Measurements from ENCODE around the gene KRTAP21-3. TPM values are rescaled to one million over a fixed set of nuclear protein-coding genes. Genes with fewer than 3 reads are reported as not detected.
"Not testable (repeated sequence)": the region's sequence is repeated elsewhere in the genome, so short reads cannot be mapped to it uniquely, and the experiment has no call there.

Gene KRTAP21-3, protein sequence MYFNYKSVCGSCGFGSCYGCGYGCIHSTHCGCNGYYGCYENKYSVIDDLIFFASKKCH
- total RNA-seq (not detected), polyA plus RNA-seq (not detected)
- long read RNA-seq, donor 1 = 0 reads
- long read RNA-seq, donor 2 = 0 reads
- long read RNA-seq, donor 3 = 0 reads

DNA sequence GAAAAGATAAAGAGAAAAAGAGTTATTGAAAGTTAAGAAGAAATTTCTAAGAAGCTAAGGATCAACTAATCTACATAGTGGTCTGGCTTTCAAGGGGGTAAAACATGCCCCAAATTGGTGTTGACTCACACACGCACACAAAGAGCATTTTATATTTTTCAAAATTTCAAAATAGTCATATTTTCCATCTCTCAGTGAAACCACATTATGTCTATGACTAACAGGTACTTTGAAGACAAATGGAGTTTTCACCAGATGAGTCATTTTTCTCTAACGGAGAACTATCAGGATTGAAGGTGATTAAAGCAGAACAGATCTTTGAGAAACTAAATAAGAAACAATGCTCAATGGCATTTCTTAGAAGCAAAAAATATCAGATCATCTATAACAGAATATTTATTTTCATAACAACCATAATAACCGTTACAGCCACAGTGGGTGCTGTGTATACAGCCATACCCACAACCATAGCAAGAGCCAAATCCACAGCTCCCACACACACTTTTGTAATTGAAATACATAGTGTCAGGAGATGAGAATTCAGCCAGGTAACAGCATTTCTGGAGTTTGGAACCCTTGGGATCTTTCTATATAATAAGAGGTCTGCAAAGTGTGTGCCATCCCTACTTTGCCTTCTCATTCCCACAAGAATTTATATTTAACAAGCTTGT, at the start of gene KRTAP21-3:
KRTAP21-3 (minus strand) TSS at position 539 of the 671 bp plus-strand sequence; CDS start at position 521, 18 bp downstream.
- H3K27me3 ChIP-seq = no peaks in the 10 kb centered on the region
- no peaks in the 10 kb centered on the region for H3K9me3 ChIP-seq
- DNase-seq (no peak), ATAC-seq (no peak)
- H3K4me3 ChIP-seq = no peak within 1 kb of the TSS
- no peak for TF ChIP-seq POLR2A (IDR thresholded peaks at IDR 0.05)
- TF ChIP-seq, protein P1, sequence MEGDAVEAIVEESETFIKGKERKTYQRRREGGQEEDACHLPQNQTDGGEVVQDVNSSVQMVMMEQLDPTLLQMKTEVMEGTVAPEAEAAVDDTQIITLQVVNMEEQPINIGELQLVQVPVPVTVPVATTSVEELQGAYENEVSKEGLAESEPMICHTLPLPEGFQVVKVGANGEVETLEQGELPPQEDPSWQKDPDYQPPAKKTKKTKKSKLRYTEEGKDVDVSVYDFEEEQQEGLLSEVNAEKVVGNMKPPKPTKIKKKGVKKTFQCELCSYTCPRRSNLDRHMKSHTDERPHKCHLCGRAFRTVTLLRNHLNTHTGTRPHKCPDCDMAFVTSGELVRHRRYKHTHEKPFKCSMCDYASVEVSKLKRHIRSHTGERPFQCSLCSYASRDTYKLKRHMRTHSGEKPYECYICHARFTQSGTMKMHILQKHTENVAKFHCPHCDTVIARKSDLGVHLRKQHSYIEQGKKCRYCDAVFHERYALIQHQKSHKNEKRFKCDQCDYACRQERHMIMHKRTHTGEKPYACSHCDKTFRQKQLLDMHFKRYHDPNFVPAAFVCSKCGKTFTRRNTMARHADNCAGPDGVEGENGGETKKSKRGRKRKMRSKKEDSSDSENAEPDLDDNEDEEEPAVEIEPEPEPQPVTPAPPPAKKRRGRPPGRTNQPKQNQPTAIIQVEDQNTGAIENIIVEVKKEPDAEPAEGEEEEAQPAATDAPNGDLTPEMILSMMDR (IDR thresholded peaks at IDR 0.05) = no peak
- no peak within 1 kb of the TSS for H3K27ac ChIP-seq
- intact Hi-C loops (cut with DNase I) = no loop called here
- no peaks in the 10 kb centered on the region for H3K4me1 ChIP-seq
- H3K36me3 ChIP-seq = no peaks in the 10 kb centered on the region
- WGBS, 4 donors = 77 to 81% (median 78%) methylated on average over 3 of the region's 3 CpGs

DNA sequence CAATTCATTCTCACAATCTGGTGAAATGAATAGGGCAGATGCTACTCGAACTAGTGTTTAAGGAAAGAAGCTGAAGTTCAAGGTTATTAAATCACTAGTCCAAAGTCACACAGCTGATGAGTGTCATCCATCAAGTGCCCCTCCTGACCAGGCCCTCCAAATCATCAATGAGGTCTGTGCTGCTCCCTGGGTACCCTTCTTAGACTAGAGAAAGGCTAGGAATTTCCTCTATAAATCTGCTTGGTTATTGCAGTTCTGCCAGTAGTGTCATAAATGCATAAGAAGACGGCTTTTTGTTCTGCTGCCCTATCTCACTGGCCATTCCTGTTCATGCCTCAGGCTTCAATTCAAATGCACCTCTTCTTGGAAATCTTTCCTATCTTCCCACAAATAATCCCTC, 42.2 kb upstream of the KRTAP21-3 start:
- Histone ChIP-seq H3K9me3 (no peaks in the 10 kb centered on the region), H3K36me3 (no peaks in the 10 kb centered on the region), H3K27ac (no peak overlapping the region), H3K27me3 (no peaks in the 10 kb centered on the region), H3K4me1 (no peaks in the 10 kb centered on the region), H3K4me3 (no peak overlapping the region)
- intact Hi-C loops (cut with DNase I) = no loop called here
- ATAC-seq (no peak), DNase-seq (no peak)
- no peak for TF ChIP-seq POLR2A (IDR thresholded peaks at IDR 0.05)
- TF ChIP-seq, protein P1 (IDR thresholded peaks at IDR 0.05) = no peak
- WGBS, 4 donors = 68 to 71% (median 70%) methylated on average over 2 of the region's 2 CpGs

DNA sequence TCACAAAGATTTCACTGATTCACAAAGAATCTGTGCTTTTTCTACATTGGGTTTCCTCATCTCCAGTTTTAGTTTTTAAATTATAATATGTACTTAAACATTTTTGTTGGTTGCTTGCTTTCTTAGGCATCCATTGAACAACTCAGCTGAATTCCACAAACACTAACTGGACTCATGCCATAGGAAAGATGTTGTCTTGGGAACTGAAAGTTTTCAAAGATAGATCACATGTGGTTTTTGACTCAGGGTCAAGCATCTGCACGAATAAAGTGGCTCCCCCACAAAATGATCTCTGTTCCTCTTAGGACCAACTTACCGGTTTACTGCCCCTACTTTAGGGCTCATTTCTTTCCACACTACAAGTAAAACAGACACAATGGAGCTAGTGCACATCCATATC, 39.7 kb upstream of the KRTAP21-3 start:
- no peak for TF ChIP-seq POLR2A (IDR thresholded peaks at IDR 0.05)
- TF ChIP-seq, protein P1 (IDR thresholded peaks at IDR 0.05) = no peak
- no peak overlapping the region for H3K27ac ChIP-seq
- intact Hi-C loops (cut with DNase I) = no loop called here
- no peaks in the 10 kb centered on the region for H3K9me3 ChIP-seq
- 40 to 58% (median 57%) methylated on average over 2 of the region's 2 CpGs for WGBS, 4 donors
- H3K4me3 ChIP-seq = no peak overlapping the region
- no peaks in the 10 kb centered on the region for H3K27me3 ChIP-seq
- DNase-seq (no peak), ATAC-seq (no peak)
- H3K4me1 ChIP-seq = no peaks in the 10 kb centered on the region
- no peaks in the 10 kb centered on the region for H3K36me3 ChIP-seq

DNA sequence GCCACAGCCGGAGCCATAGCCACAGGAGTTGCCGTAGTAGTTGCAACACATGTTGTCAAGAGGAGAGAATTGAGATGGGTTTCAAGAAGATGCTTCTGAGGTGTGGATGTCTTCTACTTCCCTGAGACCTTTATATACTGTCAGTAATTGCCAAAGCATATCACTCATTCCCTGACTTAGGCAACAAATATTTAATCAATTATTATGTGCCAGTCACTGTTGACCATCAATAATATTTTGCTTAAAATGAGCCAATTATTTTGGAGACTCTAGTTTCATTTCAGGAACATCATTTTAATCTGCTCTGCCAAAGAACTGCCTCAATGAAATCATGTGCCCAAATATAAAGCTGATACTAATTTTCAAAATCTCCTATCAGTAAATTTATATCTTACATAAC, 36.8 kb upstream of the KRTAP21-3 start, which contains the start of gene KRTAP21-1:
KRTAP21-1 (minus strand) TSS at position 101 of the 400 bp plus-strand sequence; CDS start at position 51, 50 bp downstream.
- ATAC-seq; H3K4me3 ChIP-seq; H3K4me1 ChIP-seq; H3K27ac ChIP-seq; H3K9me3 ChIP-seq; DNase-seq; intact Hi-C loops (cut with DNase I); H3K27me3 ChIP-seq; H3K36me3 ChIP-seq: not testable (repeated sequence)
- 92 to 100% (median 96%) methylated on average over 1 to 2 of the region's 2 CpGs for WGBS, 4 donors

Measured in heart left ventricle (tissue), 16 donors.